Fibroblast of skin of scalp (primary cell): Measurements from ENCODE around the gene CNOT11.
"Not testable (repeated sequence)": the region's sequence is repeated elsewhere in the genome, so short reads cannot be mapped to it uniquely, and the experiment has no call there.

ENCODE experiments used
- DNase-seq: peaks from one replicate; pipeline ENCODE4 v3.0.0-alpha.2; 2013

CNOT11 gene

GRCh38 chr2:101310090-101310833 lies 57.6 kb downstream of the CNOT11 start:
- no peak for DNase-seq

GRCh38 chr2:101310834-101311695 lies 58.4 kb downstream of the CNOT11 start:
- no peak for DNase-seq

GRCh38 chr2:101311696-101312017 lies 59.0 kb downstream of the CNOT11 start:
- no peak for DNase-seq

GRCh38 chr2:101316568-101316967 lies 63.9 kb downstream of the CNOT11 start:
- not testable (repeated sequence) for DNase-seq
